Measurements from ENCODE around the gene LAG3. TPM values are rescaled to one million over a fixed set of nuclear protein-coding genes. Genes with fewer than 3 reads are reported as not detected.

Gene LAG3
- total RNA-seq, 2 donors from 2014 or later = 78.2 to 365 TPM

DNA sequence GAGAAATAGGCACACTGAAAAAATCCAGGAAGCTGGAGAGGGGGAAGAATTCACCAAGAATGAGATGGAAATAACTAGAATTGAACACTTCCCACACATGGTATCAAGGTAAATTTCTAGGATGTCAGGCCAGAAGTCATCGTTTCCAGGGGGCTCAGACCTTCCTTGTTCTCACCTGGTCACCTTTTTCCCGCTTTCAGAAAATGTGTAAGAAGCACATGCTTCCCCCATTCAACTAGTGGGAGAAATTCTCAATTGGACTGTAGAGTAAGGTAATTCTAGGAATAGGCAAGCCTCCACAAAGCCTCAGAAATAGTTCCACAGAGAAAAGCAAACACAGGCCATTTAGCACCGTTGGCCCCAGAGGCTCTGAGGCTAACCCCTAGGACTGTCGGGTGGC, 8.9 kb upstream of the LAG3 start:
- no peak overlapping the region for H3K4me3 Mint-ChIP-seq
- H3K9me3 Mint-ChIP-seq = no peaks in the 10 kb centered on the region
- ATAC-seq (no peak), DNase-seq (ENCODE audit: low spot score) (peak; percentile 16)
- peaks cover 26 to 33% of the 10 kb centered on the region in 2 donors for H3K4me1 Mint-ChIP-seq (ENCODE audit: low read depth in 2 of 2)
- H3K36me3 Mint-ChIP-seq = no peaks in the 10 kb centered on the region
- peaks cover 24 to 25% of the 10 kb centered on the region in 2 donors for H3K27me3 Mint-ChIP-seq
- H3K27ac Mint-ChIP-seq = no peak overlapping the region

DNA sequence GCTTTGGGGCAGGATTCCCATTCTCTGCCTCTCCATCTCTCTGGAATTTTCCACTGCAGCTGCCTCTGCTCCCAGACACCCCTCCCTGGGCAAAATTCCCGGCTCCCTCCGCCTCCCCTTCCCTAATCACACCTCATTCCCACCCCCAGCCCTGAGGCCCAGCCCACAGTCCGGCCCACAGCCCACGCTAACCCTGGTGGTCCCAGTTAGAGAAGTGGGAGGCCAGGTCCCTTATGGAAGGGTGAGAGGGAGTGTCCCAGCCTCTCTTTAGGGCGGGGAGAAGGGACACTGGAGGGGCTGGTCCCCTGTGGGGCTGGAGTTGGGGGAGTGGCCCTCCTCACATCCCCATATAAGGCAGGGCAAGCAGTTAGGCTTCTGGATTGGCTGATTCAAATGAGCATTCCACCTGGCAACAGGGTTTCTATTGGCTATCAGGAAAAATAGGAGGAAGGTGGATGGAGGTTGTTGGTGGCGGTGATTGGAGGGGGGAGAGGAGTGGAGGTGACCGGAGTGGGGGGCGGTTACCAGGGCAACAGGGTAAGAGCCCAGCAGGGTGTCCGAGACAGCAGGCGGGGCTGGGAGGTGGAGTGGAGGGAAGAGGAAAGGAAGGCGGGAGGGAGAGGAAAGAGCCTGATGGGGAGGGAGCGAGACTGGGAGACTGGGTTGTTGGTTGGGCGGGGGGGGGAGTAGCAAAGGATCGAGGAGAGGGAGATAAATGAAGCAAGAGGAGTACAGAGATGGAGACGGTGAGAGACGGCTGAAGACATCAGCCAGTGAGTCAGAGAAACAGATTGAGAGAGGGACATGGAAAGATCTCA, 8.1 kb upstream of the LAG3 start:
- peak; percentile 76 for DNase-seq (ENCODE audit: low spot score)
- H3K4me3 Mint-ChIP-seq = peak overlapping the region; percentile 83

DNA sequence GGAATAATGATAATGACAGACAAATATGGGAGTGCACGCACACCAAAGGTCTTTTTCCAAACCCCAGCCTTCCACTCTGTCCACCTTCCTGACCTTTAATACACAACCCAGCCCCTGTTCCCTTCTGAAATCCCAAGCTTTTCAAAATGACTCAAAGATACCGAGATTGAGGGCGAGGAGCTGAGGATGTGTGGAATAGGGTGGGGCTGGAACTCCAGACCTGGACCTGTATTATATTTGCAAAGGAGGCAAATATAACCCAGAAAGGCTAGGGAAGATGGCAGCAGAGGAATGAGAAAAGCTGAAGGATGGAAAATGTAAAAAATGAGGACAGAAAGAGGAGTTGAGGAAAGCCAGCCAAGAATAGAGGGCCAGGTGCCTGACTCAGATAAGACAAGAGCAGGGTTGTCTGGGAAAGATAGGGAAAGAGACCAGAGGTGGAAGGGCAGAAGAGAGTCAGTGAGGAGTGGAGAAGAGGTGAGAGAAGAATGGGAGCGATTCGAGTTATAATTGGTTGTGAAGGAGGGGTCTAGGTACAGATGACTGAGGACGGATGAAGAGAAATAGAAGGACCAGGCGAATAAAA, 7.2 kb upstream of the LAG3 start:
- DNase-seq (ENCODE audit: low spot score) (no peak), ATAC-seq (no peak)
- Mint-ChIP-seq H3K27me3 (peaks cover 25 to 29% of the 10 kb centered on the region in 2 donors), H3K9me3 (no peaks in the 10 kb centered on the region), H3K36me3 (no peaks in the 10 kb centered on the region), H3K4me3 (peak overlapping the region; percentile 90), H3K4me1 (ENCODE audit: low read depth in 2 of 2) (peaks cover 26 to 41% of the 10 kb centered on the region in 2 donors), H3K27ac (peak overlapping the region; percentile 40 to 51)

More for the DNA sequence above, 8.1 kb upstream of the LAG3 start:
- peak; percentile 87 to 89 for ATAC-seq
- no peaks in the 10 kb centered on the region for H3K9me3 Mint-ChIP-seq
- H3K27me3 Mint-ChIP-seq = peaks cover 20 to 29% of the 10 kb centered on the region in 2 donors
- H3K27ac Mint-ChIP-seq = peak overlapping the region; percentile 40 to 52
- no peaks in the 10 kb centered on the region for H3K36me3 Mint-ChIP-seq
- H3K4me1 Mint-ChIP-seq (ENCODE audit: low read depth in 2 of 2) = peaks cover 26 to 36% of the 10 kb centered on the region in 2 donors

DNA sequence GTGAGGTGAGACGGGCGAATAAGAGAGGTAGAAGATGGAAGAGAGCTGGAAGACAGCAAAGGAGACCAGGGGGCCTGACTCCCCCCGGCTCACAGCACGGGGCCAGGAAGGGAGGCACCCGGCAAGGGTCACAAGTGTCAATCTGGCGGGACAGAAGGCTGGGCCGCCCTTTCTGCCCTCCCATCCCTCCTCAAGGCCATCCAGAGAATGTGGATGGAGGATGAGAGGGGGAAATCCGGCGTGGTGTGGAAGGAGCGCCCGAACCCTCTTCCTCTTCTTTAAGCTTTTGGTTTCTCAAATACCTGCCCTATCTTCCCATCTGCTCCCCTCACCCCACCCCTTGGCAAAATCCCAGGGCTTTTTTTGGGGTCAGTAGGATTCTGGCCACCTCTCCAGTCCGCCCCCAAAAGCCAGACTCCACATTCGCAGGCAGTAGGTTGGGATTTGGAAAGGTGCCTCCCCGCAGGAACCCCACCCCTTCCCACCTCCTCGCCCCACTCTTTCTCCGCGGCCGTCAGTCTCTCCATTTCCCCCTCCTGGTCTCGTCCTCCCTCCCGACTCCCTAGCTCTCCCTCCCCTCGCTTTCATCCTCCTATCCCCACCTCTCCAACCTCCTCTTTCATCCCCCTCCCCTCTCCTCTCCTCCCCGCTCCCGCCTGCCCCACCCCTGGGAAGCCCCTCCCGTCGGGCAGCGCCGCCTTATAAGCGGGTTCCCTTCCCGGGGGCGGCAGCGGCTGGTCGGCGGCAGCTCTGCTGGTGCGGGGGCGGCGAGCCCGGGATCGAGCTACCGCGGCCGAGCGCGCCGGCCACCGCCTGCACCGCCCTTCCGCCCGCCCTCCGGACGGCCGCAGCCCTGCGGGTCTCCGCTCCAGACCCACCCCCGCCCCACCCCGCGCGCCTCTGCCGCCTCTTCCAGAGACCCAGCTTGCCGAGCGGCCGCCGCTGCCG, 6.4 kb upstream of the LAG3 start, which contains the start of gene PTMS:
Gene PTMS, plus strand, starts transcription at position 730 of the 948 bp plus-strand sequence. CDS start 343 bp downstream, outside the sequence.
- Mint-ChIP-seq H3K27me3 (peaks cover 29% of the 10 kb centered on the region in 2 donors), H3K27ac (peak within 1 kb of the TSS; percentile 68 to 72), H3K4me3 (peak within 1 kb of the TSS; percentile 93), H3K4me1 (ENCODE audit: low read depth in 2 of 2) (peaks cover 26 to 43% of the 10 kb centered on the region in 2 donors), H3K36me3 (no peaks in the 10 kb centered on the region), H3K9me3 (no peaks in the 10 kb centered on the region)
- peak; percentile 68 for DNase-seq (ENCODE audit: low spot score)
- peak; percentile 22 to 45 for ATAC-seq

DNA sequence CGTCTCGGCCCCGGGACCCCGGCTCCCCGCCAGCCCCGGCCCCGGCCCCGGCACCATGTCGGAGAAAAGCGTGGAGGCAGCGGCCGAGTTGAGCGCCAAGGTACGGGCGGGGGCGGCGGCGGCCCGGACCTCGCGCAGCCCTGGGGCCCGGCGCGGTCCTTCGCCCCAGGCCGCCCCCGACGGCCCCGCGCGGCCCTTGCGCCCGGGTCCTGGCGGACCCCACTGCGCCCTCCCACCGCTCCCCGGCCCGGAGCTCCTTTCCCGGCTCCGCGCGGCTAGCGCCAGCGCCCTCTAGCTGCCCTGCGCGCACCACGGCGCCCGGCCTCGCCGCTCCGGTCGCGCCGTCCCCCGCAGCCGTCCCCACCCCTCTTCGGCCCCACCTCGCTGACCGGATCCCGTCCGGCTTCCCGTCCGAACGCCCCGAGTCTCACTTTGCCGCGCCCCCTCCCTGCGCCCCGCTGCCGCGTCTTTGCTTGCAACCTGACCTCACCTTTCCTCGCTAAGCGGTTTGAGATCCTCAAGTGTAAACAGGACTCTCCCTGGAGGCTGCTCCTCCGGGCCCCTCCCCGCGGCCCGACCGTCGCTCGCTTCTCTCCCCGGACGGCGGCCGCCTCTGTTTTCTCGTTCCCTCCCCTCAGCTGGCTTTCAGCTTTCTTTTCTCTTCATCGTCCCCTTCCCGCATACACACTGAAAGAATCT, 5.5 kb upstream of the LAG3 start:
- Mint-ChIP-seq H3K27me3 (peaks cover 32 to 36% of the 10 kb centered on the region in 2 donors), H3K4me1 (ENCODE audit: low read depth in 2 of 2) (peaks cover 30 to 52% of the 10 kb centered on the region in 2 donors), H3K36me3 (no peaks in the 10 kb centered on the region), H3K4me3 (peak overlapping the region; percentile 93), H3K9me3 (no peaks in the 10 kb centered on the region), H3K27ac (peak overlapping the region; percentile 68 to 72)
- DNase-seq (ENCODE audit: low spot score) (peak; percentile 71), ATAC-seq (peak; percentile 79 to 85)

DNA sequence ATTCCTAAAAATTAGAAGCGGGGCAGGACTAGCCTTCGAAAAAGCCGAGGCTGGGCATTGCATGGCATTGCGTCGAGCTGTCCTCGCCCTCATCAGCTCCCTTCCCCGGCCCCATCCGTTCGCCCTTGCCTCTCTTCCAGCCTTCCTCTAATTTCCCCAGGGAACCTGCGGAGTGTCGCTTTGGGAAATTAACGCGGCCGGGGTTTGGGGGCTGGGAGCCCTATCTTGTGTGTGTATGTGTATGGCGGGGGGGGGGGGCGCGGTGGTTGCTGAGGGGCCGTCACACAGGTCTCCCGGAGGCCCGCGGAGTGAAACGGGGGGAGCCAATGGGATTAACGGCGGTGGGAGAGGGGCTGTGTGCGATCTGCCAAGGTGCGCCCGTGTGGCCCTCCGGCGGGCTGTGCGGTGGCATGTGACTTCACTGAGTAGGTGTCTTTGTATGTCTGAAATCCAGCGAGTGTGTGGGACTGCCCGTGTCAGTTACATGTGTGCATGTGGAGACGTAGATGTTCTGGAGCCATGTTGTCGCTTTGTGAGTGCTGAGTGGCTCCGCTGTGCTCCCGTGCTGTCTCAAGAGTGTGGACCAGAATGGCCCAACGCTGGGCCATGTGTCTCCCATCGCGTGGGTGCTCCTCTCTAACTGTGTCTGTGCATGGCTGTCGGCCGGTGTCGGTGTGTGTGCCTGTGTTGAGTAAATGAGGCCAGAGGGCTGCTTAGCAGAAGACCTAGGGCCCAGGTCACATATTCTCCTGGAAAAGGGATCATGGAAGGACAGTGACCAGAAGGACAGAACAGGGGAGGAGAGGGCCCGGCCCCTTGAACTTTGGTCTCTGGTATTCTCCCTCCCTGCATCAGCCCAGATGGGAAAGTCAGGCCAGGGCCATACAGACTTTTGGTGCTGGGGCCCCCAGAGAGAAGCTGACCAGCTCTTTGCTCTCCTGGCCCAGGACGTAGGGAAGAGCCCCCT, 4.7 kb upstream of the LAG3 start:
- Mint-ChIP-seq H3K27ac (peak overlapping the region; percentile 68 to 72), H3K9me3 (no peaks in the 10 kb centered on the region), H3K27me3 (peaks cover 36 to 37% of the 10 kb centered on the region in 2 donors), H3K36me3 (no peaks in the 10 kb centered on the region), H3K4me1 (ENCODE audit: low read depth in 2 of 2) (peaks cover 33 to 56% of the 10 kb centered on the region in 2 donors), H3K4me3 (peak overlapping the region; percentile 93)
- ATAC-seq = no peak
- peak; percentile 50 for DNase-seq (ENCODE audit: low spot score)

DNA sequence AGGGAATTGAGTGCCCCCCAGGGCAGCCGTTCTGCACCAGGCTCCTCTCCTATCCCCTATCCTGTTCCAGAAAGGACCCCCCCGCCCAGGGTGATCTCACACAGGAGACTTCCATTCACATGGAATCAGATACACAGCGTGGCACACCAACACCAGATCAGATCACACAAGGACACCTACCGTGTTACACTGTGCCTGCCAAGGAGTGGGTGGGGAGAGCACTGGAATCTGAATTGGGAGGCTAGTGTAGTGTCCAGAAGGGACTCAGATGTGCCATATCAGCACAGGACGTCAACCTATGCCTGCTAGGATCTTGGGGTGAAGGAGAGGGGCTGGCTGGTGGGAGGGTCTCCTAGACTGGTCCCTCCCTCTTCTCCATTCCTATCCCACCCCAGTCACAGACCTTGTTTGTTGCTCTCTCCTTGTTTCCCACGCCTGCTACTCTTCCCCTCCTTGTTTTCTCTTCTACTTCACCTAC, 3.8 kb upstream of the LAG3 start:
- DNase-seq (ENCODE audit: low spot score) (peak; percentile 13), ATAC-seq (no peak)
- H3K4me3 Mint-ChIP-seq = peak overlapping the region; percentile 93
- no peaks in the 10 kb centered on the region for H3K36me3 Mint-ChIP-seq
- H3K4me1 Mint-ChIP-seq (ENCODE audit: low read depth in 2 of 2) = peaks cover 37 to 56% of the 10 kb centered on the region in 2 donors
- H3K27me3 Mint-ChIP-seq = peaks cover 36 to 40% of the 10 kb centered on the region in 2 donors
- H3K27ac Mint-ChIP-seq = peak overlapping the region in 1 of 2 donors; percentile 72
- H3K9me3 Mint-ChIP-seq = no peaks in the 10 kb centered on the region

DNA sequence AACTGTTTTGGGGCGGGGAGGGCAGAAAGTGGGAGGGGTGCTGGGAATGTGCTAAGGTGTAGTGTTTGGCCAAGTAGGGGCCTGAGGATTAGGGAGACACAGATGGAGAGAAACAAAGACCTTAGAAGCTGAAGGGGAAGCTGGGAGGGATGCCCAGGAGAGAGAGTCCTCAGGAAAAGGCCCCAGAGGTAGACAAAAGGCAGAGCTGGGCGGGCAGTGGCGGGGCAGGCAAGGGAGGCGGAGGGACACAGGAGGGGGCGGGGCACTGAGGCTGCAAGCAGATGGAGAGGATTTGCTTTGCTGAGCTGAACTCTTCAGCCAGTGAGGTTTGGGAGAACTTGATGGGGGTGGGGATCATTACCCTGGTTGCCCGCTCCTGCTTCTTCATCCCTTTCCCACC, 3.3 kb upstream of the LAG3 start:
- H3K9me3 Mint-ChIP-seq = no peaks in the 10 kb centered on the region
- peak overlapping the region; percentile 12 to 72 for H3K27ac Mint-ChIP-seq
- no peaks in the 10 kb centered on the region for H3K36me3 Mint-ChIP-seq
- peak; percentile 54 for DNase-seq (ENCODE audit: low spot score)
- H3K4me3 Mint-ChIP-seq = peak overlapping the region; percentile 93
- H3K4me1 Mint-ChIP-seq (ENCODE audit: low read depth in 2 of 2) = peaks cover 37 to 55% of the 10 kb centered on the region in 2 donors
- H3K27me3 Mint-ChIP-seq = peaks cover 36 to 40% of the 10 kb centered on the region in 2 donors
- no peak for ATAC-seq

DNA sequence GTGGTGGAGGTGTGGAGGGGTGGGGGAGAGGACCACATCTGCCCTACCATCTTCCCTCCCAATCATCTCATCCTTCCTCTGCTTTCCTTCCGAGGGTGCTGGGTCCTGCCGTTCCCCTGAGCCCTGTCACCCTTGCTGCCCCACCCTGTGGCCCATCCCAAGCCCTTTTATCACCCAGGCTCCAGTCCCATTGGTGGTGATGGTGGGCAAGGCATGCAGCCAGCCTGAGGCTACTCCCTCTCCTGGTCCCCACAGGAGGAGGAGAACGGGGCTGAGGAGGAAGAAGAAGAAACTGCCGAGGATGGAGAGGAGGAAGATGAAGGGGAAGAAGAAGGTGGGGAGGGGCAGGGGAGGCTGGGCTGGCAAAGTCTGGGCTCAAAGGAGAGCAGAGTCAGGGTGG, 2.7 kb upstream of the LAG3 start:
- ATAC-seq = no peak
- Mint-ChIP-seq H3K27ac (peak overlapping the region; percentile 12 to 72), H3K4me1 (ENCODE audit: low read depth in 2 of 2) (peaks cover 33 to 54% of the 10 kb centered on the region in 2 donors), H3K4me3 (peak overlapping the region; percentile 21), H3K36me3 (peaks cover 3% of the 10 kb centered on the region), H3K9me3 (no peaks in the 10 kb centered on the region), H3K27me3 (peaks cover 33 to 37% of the 10 kb centered on the region in 2 donors)
- peak; percentile 41 for DNase-seq (ENCODE audit: low spot score)

DNA sequence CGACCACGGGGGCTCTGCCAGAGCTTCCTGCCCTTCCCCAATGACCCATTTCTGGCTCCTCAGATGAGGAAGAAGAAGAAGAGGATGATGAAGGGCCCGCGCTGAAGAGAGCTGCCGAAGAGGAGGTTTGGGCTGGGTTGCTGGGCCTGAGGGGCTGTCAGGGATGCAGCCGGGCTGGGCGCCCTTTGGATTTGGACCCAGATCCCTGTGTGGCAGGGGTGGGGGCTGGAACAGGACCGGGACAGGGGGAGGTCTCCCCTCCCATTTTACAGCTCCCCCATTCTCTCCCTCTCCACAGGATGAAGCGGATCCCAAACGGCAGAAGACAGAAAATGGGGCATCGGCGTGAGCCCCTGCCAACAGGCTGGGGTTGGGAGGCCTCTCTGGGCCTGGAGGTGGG, 2.2 kb upstream of the LAG3 start:
- DNase-seq (ENCODE audit: low spot score) = peak; percentile 12
- H3K4me1 Mint-ChIP-seq (ENCODE audit: low read depth in 2 of 2) = peaks cover 35 to 54% of the 10 kb centered on the region in 2 donors
- peak overlapping the region in 1 of 2 donors; percentile 72 for H3K27ac Mint-ChIP-seq
- no peaks in the 10 kb centered on the region for H3K9me3 Mint-ChIP-seq
- peaks cover 7% of the 10 kb centered on the region for H3K36me3 Mint-ChIP-seq
- no peak for ATAC-seq
- H3K27me3 Mint-ChIP-seq = peaks cover 34 to 39% of the 10 kb centered on the region in 2 donors
- H3K4me3 Mint-ChIP-seq = no peak overlapping the region

DNA sequence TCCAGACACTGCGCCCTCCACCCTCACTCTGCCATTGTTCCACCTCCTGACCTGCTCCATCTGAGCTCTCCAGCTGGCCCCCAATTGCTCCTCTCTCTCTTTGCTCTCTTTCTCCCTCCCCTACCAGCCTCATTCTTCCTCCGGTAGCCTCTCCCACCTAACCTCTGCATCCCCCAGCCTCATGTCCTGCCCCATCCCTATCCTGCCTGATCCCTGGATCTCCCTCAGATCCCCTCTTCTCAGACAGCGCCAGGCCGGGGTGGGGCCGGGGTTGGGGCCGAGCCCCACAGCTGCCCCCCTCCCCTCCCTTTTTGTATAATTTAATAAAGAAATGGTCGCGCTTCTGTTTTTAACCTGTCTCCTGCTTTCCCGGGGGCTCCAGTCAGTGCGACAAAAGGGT, 1.7 kb upstream of the LAG3 start:
- ATAC-seq (no peak), DNase-seq (ENCODE audit: low spot score) (peak; percentile 26)
- peaks cover 35 to 54% of the 10 kb centered on the region in 2 donors for H3K4me1 Mint-ChIP-seq (ENCODE audit: low read depth in 2 of 2)
- peaks cover 34 to 39% of the 10 kb centered on the region in 2 donors for H3K27me3 Mint-ChIP-seq
- peaks cover 11% of the 10 kb centered on the region for H3K36me3 Mint-ChIP-seq
- H3K27ac Mint-ChIP-seq = peak overlapping the region; percentile 52 to 93
- H3K4me3 Mint-ChIP-seq = peak overlapping the region; percentile 37
- H3K9me3 Mint-ChIP-seq = no peaks in the 10 kb centered on the region

DNA sequence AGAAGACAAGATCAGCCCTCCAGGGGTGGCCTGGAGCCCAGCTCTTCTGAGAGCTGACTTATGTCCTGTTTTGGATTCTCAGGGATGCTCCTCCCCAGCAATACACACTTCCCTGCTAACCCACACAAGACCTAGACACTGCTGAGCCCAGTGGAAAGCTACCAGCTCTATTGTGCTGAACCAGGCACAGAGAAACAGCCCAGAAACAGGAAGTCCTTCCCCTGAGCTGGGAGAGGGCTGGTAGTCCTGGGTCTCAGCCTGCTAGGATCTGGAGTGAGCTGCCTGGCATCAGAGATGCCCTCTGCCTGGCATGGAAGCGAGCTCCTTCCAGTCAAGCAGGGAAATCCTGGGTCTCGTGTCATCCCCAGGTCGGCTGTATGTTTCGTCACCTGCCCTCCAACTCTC, 1.2 kb upstream of the LAG3 start:
- Mint-ChIP-seq H3K4me3 (peak overlapping the region; percentile 83), H3K9me3 (no peaks in the 10 kb centered on the region), H3K36me3 (peaks cover 16% of the 10 kb centered on the region), H3K27ac (peak overlapping the region; percentile 52 to 93), H3K4me1 (ENCODE audit: low read depth in 2 of 2) (peaks cover 36 to 58% of the 10 kb centered on the region in 2 donors), H3K27me3 (peaks cover 32 to 41% of the 10 kb centered on the region in 2 donors)
- ATAC-seq (no peak), DNase-seq (ENCODE audit: low spot score) (peak; percentile 31)
